ENCODE data around the gene FDXR. TPM values are rescaled to one million over a fixed set of nuclear protein-coding genes. Genes with fewer than 3 reads are reported as not detected.
A peak's percentile ranks its signal among the peaks of the same experiment; 100 is the strongest.

Gene FDXR
- total and polyA plus RNA-seq, 9 of the 15 experiments (the other 6 are each of a cell fraction or from before 2014, with no cell fraction given), result 0.89 to 70.7 (median 30.9) TPM

GRCh38 chr17:74873037-74873873, 461 bp upstream of the FDXR start (continued):
- no peak for TF ChIP-seq ZNF143 (CRISPR knock-in tag; IDR thresholded peaks at IDR 0.05)
- TF ChIP-seq REST (IDR thresholded peaks at IDR 0.05; ENCODE audit: borderline replicate concordance), result peak; percentile 92
- TF ChIP-seq REST (CRISPR knock-in tag; IDR thresholded peaks at IDR 0.05; ENCODE audit: low read depth), result peak; percentile 81; the same call in 1 of the 2 replicates
- TF ChIP-seq, protein P1, sequence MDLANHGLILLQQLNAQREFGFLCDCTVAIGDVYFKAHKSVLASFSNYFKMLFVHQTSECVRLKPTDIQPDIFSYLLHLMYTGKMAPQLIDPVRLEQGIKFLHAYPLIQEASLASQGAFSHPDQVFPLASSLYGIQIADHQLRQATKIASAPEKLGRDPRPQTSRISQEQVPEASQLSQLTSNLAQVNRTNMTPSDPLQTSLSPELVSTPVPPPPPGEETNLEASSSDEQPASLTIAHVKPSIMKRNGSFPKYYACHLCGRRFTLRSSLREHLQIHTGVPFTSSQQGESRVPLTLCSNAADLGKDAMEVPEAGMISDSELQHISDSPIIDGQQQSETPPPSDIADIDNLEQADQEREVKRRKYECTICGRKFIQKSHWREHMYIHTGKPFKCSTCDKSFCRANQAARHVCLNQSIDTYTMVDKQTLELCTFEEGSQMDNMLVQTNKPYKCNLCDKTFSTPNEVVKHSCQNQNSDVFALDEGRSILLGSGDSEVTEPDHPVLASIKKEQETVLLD (IDR thresholded peaks at IDR 0.05), result no peak
- TF ChIP-seq HNRNPK (IDR thresholded peaks at IDR 0.05; ENCODE audit: low read depth, low read length, poor library complexity, severe bottlenecking), result no peak
- TF ChIP-seq, protein P2, sequence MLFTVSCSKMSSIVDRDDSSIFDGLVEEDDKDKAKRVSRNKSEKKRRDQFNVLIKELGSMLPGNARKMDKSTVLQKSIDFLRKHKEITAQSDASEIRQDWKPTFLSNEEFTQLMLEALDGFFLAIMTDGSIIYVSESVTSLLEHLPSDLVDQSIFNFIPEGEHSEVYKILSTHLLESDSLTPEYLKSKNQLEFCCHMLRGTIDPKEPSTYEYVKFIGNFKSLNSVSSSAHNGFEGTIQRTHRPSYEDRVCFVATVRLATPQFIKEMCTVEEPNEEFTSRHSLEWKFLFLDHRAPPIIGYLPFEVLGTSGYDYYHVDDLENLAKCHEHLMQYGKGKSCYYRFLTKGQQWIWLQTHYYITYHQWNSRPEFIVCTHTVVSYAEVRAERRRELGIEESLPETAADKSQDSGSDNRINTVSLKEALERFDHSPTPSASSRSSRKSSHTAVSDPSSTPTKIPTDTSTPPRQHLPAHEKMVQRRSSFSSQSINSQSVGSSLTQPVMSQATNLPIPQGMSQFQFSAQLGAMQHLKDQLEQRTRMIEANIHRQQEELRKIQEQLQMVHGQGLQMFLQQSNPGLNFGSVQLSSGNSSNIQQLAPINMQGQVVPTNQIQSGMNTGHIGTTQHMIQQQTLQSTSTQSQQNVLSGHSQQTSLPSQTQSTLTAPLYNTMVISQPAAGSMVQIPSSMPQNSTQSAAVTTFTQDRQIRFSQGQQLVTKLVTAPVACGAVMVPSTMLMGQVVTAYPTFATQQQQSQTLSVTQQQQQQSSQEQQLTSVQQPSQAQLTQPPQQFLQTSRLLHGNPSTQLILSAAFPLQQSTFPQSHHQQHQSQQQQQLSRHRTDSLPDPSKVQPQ (CRISPR knock-in tag; IDR thresholded peaks at IDR 0.05; ENCODE audit: borderline replicate concordance), result no peak
- no peak for TF ChIP-seq NFXL1 (CRISPR knock-in tag; IDR thresholded peaks at IDR 0.05)
- peak; percentile 88 for TF ChIP-seq ASH1L (IDR thresholded peaks at IDR 0.05; ENCODE audit: borderline replicate concordance, low read depth, partially characterized antibody)
- TF ChIP-seq PTTG1 (tag; IDR thresholded peaks at IDR 0.05; ENCODE audit: low read depth), result no peak
- TF ChIP-seq CBX3 (IDR thresholded peaks at IDR 0.05; ENCODE audit: borderline replicate concordance in 1 of 2, low read length in 2 of 2), result no peak
- TF ChIP-seq ZBTB1 (CRISPR knock-in tag; IDR thresholded peaks at IDR 0.05; ENCODE audit: borderline replicate concordance, low read depth), result no peak
